D721Med (cell line): ENCODE results near the gene SHROOM4.

Experiments used
- DNase-seq: peaks from one replicate; pipeline ENCODE4 v3.0.0; 2011; ENCODE audit warnings: low spot score; ENCODE audit not compliant: insufficient read length
- FAIRE-seq: peaks from 2 replicates; lab custom pipeline; 2011; peaks lifted over from hg19 to GRCh38; lab: Jason Lieb, UNC
- TF ChIP-seq, protein P1 (sequence below): IDR thresholded peaks from 2 replicates; pipeline ENCODE4 v1.5.1; 2012; ENCODE audit warnings: mild to moderate bottlenecking, control low read depth; ENCODE audit not compliant: insufficient read depth; ENCODE audit errors: missing control alignments

SHROOM4 gene

DNA sequence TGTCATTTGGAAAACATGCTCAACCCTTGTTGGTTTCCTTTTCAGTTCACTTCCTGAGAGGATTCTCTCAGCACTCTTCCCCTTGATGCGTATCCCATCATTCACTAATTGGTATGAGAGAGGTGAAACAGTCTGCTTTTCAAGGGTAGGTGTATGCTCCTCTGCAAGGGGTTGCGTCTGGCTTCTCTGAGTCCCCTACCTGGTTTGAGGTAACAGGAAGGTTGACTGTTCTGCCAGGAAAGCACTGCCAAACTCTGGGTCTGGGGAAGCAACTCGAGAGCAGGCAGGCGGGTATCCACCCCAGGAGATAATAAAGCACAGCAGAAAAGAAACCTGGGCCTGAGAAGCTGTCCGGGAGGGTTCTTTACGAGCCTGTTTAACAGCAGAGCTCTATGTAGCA, 101.2 kb downstream of the SHROOM4 start:
- TF ChIP-seq, protein P1, sequence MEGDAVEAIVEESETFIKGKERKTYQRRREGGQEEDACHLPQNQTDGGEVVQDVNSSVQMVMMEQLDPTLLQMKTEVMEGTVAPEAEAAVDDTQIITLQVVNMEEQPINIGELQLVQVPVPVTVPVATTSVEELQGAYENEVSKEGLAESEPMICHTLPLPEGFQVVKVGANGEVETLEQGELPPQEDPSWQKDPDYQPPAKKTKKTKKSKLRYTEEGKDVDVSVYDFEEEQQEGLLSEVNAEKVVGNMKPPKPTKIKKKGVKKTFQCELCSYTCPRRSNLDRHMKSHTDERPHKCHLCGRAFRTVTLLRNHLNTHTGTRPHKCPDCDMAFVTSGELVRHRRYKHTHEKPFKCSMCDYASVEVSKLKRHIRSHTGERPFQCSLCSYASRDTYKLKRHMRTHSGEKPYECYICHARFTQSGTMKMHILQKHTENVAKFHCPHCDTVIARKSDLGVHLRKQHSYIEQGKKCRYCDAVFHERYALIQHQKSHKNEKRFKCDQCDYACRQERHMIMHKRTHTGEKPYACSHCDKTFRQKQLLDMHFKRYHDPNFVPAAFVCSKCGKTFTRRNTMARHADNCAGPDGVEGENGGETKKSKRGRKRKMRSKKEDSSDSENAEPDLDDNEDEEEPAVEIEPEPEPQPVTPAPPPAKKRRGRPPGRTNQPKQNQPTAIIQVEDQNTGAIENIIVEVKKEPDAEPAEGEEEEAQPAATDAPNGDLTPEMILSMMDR = no peak
- no peak for FAIRE-seq
- DNase-seq = no peak

DNA sequence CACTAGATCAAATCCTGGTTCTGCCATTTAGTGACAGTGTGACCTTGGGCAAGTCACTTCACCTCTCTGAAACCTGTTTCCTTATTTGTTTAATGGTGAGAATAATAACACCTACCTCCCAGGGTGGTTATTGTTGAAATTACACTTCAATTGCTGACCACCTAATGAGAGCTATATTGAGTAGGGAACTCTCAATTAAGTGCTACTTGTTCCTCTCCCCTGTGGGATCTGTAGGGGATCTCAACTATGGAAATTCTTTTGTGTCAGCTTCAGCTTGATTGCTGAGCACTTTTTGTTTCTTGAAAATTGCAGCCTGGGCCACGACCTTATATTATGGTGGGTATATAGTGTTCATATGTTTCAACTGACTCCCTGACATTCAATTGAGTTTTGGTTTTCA, 102.1 kb downstream of the SHROOM4 start:
- FAIRE-seq = no peak
- TF ChIP-seq, protein P1 = no peak
- DNase-seq = no peak

DNA sequence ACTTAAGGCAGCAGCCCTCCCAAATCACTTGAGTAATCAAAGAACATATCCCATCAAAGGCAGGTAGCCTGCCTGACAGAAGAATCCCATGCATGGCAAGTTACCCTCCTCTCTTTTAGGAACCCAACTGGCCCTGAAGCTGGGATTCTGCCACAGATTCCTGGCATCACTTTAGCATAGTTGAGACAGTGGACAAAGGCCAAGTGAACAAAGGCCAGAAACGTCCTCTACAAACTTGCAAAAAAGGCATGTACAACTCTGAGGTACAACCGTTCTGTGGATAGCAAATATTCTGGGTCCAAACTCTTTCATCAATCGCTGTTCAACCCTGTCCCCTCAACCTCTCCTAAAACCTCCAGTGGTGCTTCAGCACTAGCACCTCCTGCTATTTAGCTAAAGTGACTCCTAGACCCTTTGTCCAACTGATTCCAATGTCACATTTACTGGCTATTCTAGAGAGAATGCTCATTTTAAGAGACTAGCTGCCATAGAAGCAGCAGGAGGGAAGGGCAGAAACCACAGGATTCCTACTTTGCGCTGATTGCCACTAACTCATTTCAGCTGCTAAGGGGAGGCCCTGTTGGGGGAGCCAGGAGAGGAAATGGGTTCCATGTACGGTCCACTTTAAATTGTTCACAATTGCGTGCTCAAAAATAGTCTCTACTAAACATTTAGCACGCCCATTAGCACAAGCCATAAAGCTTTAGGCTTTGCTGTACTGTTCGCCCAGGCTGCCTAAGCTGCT, 105.9 kb downstream of the SHROOM4 start:
- no peak for DNase-seq
- TF ChIP-seq, protein P1 = no peak
- no peak for FAIRE-seq

DNA sequence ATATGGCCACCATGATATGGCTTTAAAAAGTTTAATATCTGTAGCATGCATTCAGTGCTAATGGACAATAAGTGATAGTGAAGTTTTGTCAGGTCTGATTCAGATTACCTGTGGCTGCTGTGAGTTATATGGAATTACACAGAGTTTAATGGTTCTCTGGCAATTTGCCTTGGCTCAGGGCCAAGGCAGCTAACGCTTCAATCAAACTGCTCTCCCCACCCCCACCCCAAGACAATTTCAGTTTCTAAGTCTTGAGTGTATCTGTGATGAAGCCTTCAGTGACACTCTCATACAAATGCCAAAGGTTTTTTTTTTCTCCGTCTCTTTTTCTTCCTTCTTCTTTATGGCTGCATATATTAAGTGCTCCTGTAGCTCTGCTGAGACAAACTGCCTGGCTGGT, 106.6 kb downstream of the SHROOM4 start:
- TF ChIP-seq, protein P1 = no peak
- FAIRE-seq (no peak), DNase-seq (no peak)

DNA sequence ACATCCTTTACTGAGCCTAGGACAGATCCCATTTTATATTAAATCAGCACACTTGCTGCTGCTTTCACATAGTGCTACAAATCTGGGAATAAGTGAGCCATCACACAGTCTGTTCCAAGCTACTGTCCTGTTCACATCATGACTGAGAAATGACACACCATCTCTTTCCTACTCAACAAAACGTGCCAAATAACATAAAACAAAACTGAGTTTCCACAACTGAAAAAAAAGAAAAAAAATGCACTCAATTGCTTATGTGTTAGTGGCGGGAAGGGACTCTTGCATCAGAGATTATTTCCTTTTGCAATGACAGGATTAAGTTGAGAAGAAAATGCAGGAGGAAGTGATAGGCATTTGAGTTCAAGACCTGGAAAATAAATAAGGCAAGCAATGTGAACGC, 109.0 kb downstream of the SHROOM4 start:
- DNase-seq = no peak
- no peak for FAIRE-seq
- TF ChIP-seq, protein P1 = no peak

DNA sequence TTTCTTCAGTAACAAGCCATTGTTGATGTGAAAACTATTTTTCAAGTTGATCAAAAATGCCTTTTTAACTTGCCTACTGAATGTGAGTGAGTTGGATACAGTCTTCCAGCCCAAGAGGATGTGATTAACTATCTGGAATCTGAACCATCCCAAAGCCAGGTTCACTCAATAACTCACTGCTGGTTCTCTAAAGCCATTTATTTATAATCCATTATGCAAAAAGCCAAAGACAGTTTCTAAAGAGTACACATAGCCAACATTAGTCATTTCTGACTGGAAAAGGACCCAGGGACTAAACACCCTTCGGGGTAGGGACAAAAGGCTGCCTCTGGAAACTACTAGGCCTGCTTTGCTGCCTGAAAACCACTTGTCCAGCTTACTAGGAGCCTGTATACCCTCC, 109.6 kb downstream of the SHROOM4 start:
- FAIRE-seq (no peak), DNase-seq (no peak)
- TF ChIP-seq, protein P1 = no peak

DNA sequence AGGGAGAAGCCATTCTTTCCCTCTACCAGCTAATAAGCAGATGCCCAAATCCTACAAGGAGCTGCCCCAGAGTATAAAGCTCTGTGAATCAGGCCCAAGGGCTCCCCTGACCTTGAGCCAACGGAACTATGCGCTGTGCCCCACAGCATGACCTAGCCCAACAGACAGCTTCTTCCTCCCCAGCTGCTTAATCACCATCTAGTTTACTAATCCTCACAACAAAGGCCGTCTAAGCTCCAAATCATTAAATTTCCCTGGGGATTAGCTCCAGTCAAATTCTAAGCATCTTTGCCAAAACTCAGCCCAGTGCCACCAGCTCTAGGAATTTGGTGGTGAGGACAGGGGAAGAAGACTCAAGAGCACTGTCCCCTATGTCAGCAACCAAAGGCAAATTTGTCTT, 113.1 kb downstream of the SHROOM4 start:
- DNase-seq = no peak
- TF ChIP-seq, protein P1 = no peak
- FAIRE-seq = no peak
